ENCODE results near the gene LRRC25.

GRCh38 chr19:18401580-18402112, 4.2 kb upstream of the LRRC25 start:
- TF ChIP-seq TAF1 (IDR thresholded peaks at IDR 0.05; ENCODE audit: borderline replicate concordance, insufficient read depth, low read length) = no peak
- TF ChIP-seq SIN3A (IDR thresholded peaks at IDR 0.05; ENCODE audit: borderline replicate concordance, insufficient read depth, low read length) = no peak
- no peak for TF ChIP-seq POLR2AphosphoS5 (IDR thresholded peaks at IDR 0.05; ENCODE audit: low read depth, low read length)
- TF ChIP-seq FOXP2 (optimal IDR thresholded peaks at IDR 0.05; ENCODE audit: borderline replicate concordance, extremely low read depth, extremely low read length, insufficient read depth) = no peak

All from PFSK-1 (cell line).